SU-DHL-6 (cell line): Measurements from ENCODE around the gene ANO6.

ENCODE experiments used
- H2AFZ ChIP-seq: fragments of 200-600 bp; sonication (generic); 2 replicates; pipeline ENCODE4 v1.6.1; 2014; ENCODE audit warnings: low read depth, mild to moderate bottlenecking, moderate library complexity, mixed read lengths, antibody characterized with exemption, low read length; ENCODE audit not compliant: severe bottlenecking
- H3F3A ChIP-seq: fragments of 200-600 bp; shearing (Covaris generic); 2 replicates; pipeline ENCODE4 v1.6.0; 2016; ENCODE audit warnings: antibody characterized with exemption, mild to moderate bottlenecking; ENCODE audit not compliant: insufficient read depth
- H3K27ac ChIP-seq: fragments of 200-600 bp; sonication (generic); 2 replicates; pipeline ENCODE4 v1.5.1; 2016; ENCODE audit warnings: low read depth, mild to moderate bottlenecking, low read length, moderate library complexity, mixed read lengths
- H3K27me3 ChIP-seq: fragments of 200-600 bp; sonication (generic), shearing (Covaris generic); 2 replicates; pipeline ENCODE4 v1.6.0; 2014; ENCODE audit warnings: mild to moderate bottlenecking, low read length
- H3K36me3 ChIP-seq: fragments of 200-600 bp; sonication (generic); 2 replicates; pipeline ENCODE4 v1.6.1; 2014; ENCODE audit warnings: mild to moderate bottlenecking, low read length, mixed read lengths
- H3K4me2 ChIP-seq: fragments of 300-600, 200-600 bp; shearing (Covaris generic), sonication (generic); 2 replicates; pipeline ENCODE4 v1.6.0; 2014; ENCODE audit warnings: low read length, low read depth, mild to moderate bottlenecking; ENCODE audit not compliant: poor library complexity, severe bottlenecking
- H3K4me3 ChIP-seq: fragments of 200-600 bp; sonication (generic); 2 replicates; pipeline ENCODE4 v1.5.1; 2014; ENCODE audit warnings: antibody characterized with exemption, low read length, mild to moderate bottlenecking, mixed read lengths; ENCODE audit not compliant: insufficient read depth, poor library complexity, severe bottlenecking
- H3K79me2 ChIP-seq: fragments of 200-600 bp; sonication (generic); 2 replicates; pipeline ENCODE4 v1.6.1; 2014; ENCODE audit warnings: mild to moderate bottlenecking, low read length, moderate library complexity; ENCODE audit not compliant: insufficient read depth
- H3K9ac ChIP-seq: fragments of 200-600 bp; sonication (generic); 2 replicates; pipeline ENCODE4 v1.7.0; 2014; ENCODE audit warnings: mild to moderate bottlenecking, low read length
- H3K9me2 ChIP-seq: fragments of 200-600 bp; sonication (generic); replicated peaks from 2 replicates; pipeline ENCODE4 v1.6.1; 2014; ENCODE audit warnings: low read length; ENCODE audit not compliant: insufficient read depth
- H3K9me3 ChIP-seq: fragments of 200-600 bp; sonication (generic); 2 replicates; pipeline ENCODE4 v1.6.1; 2014; ENCODE audit warnings: low read length, mixed read lengths; ENCODE audit not compliant: insufficient read depth
- H4K20me1 ChIP-seq: fragments of 200-600 bp; sonication (generic); 2 replicates; pipeline ENCODE4 v1.6.1; 2014; ENCODE audit warnings: low read depth, mild to moderate bottlenecking, antibody characterized with exemption, low read length, moderate library complexity, mixed read lengths
- EZH2phosphoT487 ChIP-seq: fragments of 200-600 bp; sonication (generic), shearing (Covaris generic); conservative IDR thresholded peaks from 2 replicates; pipeline ENCODE4 v1.6.1; 2018; ENCODE audit warnings: mild to moderate bottlenecking, antibody characterized with exemption, low read length, moderate library complexity, mixed read lengths
- TF ChIP-seq, protein P1 (sequence below): fragments of 200-600 bp; sonication (generic); IDR thresholded peaks from one replicate; pipeline ENCODE4 v1.5.1; 2017; ENCODE audit warnings: antibody characterized with exemption, mild to moderate bottlenecking, low read length, moderate library complexity; ENCODE audit not compliant: insufficient read depth, poor library complexity, severe bottlenecking

ANO6 gene

GRCh38 chr12:45273717-45274271 is 57.9 kb downstream of the ANO6 start:
- Histone ChIP-seq H4K20me1 (no peaks in the 10 kb centered on the region; the same call in 1 of the 2 replicates), H3K27ac (no peak overlapping the region)

DNA sequence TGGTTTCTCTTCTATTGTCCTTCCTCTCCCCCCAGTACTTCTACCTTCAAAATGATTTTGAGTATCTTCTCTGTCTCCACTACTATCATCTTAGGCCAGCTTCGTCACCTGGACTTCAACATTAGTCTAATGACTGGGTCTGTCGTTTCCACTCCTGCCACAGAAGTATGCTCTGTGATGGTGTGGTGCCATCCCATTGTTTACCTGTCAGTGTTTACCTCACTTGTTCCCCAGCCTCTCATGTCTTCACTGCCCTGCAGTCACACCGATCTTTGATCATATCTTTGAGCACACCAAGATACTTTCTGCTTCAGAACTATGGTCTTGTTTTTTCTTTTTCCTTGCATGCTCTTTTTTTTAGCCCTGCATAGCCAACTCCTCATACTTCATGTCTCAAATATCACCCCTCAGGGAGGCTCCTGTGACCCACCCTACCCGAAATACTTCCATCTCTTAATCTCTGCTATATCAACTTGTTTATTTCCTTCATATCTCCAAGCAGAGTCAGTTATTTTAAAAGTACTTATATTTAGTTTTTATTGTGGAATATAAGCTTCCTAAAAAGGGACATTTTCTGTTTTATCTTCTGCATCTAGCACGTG is 60.4 kb downstream of the ANO6 start:
- Histone ChIP-seq H3K9me3 (no peaks in the 10 kb centered on the region), H3K9me2 (no peaks in the 10 kb centered on the region), H3K27me3 (no peaks in the 10 kb centered on the region), H3K4me2 (no peak overlapping the region), H3K36me3 (no peaks in the 10 kb centered on the region), H3K79me2 (no peaks in the 10 kb centered on the region), H3K27ac (no peak overlapping the region), H3K9ac (no peak overlapping the region), H3K4me3 (no peak overlapping the region), H4K20me1 (no peaks in the 10 kb centered on the region; the same call in 1 of the 2 replicates), H3F3A (no peaks in the 10 kb centered on the region), H2AFZ (no peak overlapping the region)
- TF ChIP-seq, protein P1, sequence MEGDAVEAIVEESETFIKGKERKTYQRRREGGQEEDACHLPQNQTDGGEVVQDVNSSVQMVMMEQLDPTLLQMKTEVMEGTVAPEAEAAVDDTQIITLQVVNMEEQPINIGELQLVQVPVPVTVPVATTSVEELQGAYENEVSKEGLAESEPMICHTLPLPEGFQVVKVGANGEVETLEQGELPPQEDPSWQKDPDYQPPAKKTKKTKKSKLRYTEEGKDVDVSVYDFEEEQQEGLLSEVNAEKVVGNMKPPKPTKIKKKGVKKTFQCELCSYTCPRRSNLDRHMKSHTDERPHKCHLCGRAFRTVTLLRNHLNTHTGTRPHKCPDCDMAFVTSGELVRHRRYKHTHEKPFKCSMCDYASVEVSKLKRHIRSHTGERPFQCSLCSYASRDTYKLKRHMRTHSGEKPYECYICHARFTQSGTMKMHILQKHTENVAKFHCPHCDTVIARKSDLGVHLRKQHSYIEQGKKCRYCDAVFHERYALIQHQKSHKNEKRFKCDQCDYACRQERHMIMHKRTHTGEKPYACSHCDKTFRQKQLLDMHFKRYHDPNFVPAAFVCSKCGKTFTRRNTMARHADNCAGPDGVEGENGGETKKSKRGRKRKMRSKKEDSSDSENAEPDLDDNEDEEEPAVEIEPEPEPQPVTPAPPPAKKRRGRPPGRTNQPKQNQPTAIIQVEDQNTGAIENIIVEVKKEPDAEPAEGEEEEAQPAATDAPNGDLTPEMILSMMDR, result no peak
- TF ChIP-seq EZH2phosphoT487, result no peak

More at GRCh38 chr12:45273717-45274271, 57.9 kb downstream of the ANO6 start:
- Histone ChIP-seq H3K27me3 (no peaks in the 10 kb centered on the region), H3K36me3 (no peaks in the 10 kb centered on the region), H3K9me2 (no peaks in the 10 kb centered on the region), H3K4me3 (no peak overlapping the region), H3K4me2 (no peak overlapping the region), H3K79me2 (no peaks in the 10 kb centered on the region), H3F3A (no peaks in the 10 kb centered on the region), H3K9ac (no peak overlapping the region), H2AFZ (no peak overlapping the region), H3K9me3 (no peaks in the 10 kb centered on the region)
- TF ChIP-seq, protein P1, result no peak
- no peak for TF ChIP-seq EZH2phosphoT487

DNA sequence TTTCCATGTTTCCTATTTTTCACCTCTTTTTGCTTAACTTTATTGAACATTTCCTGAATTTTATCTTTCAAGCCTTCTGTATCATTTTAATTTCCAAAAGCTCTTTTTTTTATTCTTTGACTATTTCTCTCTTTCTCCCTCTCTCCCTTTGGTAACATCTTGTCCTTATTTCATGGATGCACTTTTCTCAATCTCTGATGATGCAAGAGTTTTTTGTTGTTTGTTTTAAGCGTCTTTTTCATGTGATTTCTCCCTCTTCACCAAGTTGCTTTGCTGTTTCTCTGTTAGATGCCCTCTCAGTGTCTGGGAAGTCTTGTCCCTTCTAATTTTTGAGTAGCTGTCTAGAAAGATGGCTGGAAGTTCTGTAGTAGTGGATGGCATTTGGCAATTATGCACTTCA is 62.6 kb downstream of the ANO6 start:
- Histone ChIP-seq H3K27me3 (no peaks in the 10 kb centered on the region), H3K9ac (no peak overlapping the region), H4K20me1 (no peaks in the 10 kb centered on the region), H3K4me3 (no peak overlapping the region), H3K4me2 (no peak overlapping the region), H3K9me3 (no peaks in the 10 kb centered on the region), H3K27ac (no peak overlapping the region), H3K79me2 (no peaks in the 10 kb centered on the region), H2AFZ (no peak overlapping the region), H3F3A (no peaks in the 10 kb centered on the region), H3K9me2 (no peaks in the 10 kb centered on the region), H3K36me3 (no peaks in the 10 kb centered on the region)
- TF ChIP-seq EZH2phosphoT487, result no peak
- TF ChIP-seq, protein P1, result no peak
